ENCODE measurements around the gene CXCR3.
"Not testable (repeated sequence)": the region's sequence is repeated elsewhere in the genome, so short reads cannot be mapped to it uniquely, and the experiment has no call there.

Gene CXCR3

GRCh38 chrX:71618303-71618721, at the start of gene CXCR3:
TSS of gene CXCR3 (minus strand) at chrX:71618511. CDS start at chrX:71618449, 62 bp downstream.
- peak; percentile 48 for DNase-seq (ENCODE audit: low read depth, low spot score)

- DNase-seq (ENCODE audit: low read depth, low spot score): no peak
Observed at GRCh38 chrX:71667328-71668247, 49.3 kb upstream of the CXCR3 start, which contains the start of gene LOC101059915. TSS of gene LOC101059915 (plus strand) at chrX:71667546.

GRCh38 chrX:71666240-71667223, 48.2 kb upstream of the CXCR3 start:
- DNase-seq (ENCODE audit: low read depth, low spot score): no peak

- no peak for DNase-seq (ENCODE audit: low read depth, low spot score)
Observed at GRCh38 chrX:71665747-71666146, 47.4 kb upstream of the CXCR3 start.

- DNase-seq (ENCODE audit: low read depth, low spot score): no peak
Observed at GRCh38 chrX:71664889-71665491, 46.7 kb upstream of the CXCR3 start.

- not testable (repeated sequence) for DNase-seq (ENCODE audit: low read depth, low spot score)
Observed at GRCh38 chrX:71664202-71664601, 45.9 kb upstream of the CXCR3 start.

- peak; percentile 24 for DNase-seq (ENCODE audit: low read depth, low spot score)
Observed at GRCh38 chrX:71663238-71663637, 44.9 kb upstream of the CXCR3 start.

GRCh38 chrX:71662654-71663053, 44.3 kb upstream of the CXCR3 start:
- not testable (repeated sequence) for DNase-seq (ENCODE audit: low read depth, low spot score)

GRCh38 chrX:71661919-71662318, 43.6 kb upstream of the CXCR3 start:
- DNase-seq (ENCODE audit: low read depth, low spot score): no peak

GRCh38 chrX:71660562-71661416, 42.5 kb upstream of the CXCR3 start:
- DNase-seq (ENCODE audit: low read depth, low spot score): no peak

- DNase-seq (ENCODE audit: low read depth, low spot score): no peak
Observed at GRCh38 chrX:71659959-71660358, 41.6 kb upstream of the CXCR3 start.

- no peak for DNase-seq (ENCODE audit: low read depth, low spot score)
Observed at GRCh38 chrX:71659342-71659741, 41.0 kb upstream of the CXCR3 start.

GRCh38 chrX:71657267-71657666, 39.0 kb upstream of the CXCR3 start:
- no peak for DNase-seq (ENCODE audit: low read depth, low spot score)

- DNase-seq (ENCODE audit: low read depth, low spot score): no peak
Observed at GRCh38 chrX:71653344-71653743, 35.0 kb upstream of the CXCR3 start.

- peak; percentile 8 for DNase-seq (ENCODE audit: low read depth, low spot score)
Observed at GRCh38 chrX:71652405-71652804, 34.1 kb upstream of the CXCR3 start.

- DNase-seq (ENCODE audit: low read depth, low spot score): no peak
Observed at GRCh38 chrX:71650333-71650969, 32.1 kb upstream of the CXCR3 start.

GRCh38 chrX:71644406-71644805, 26.1 kb upstream of the CXCR3 start:
- DNase-seq (ENCODE audit: low read depth, low spot score): not testable (repeated sequence)

- DNase-seq (ENCODE audit: low read depth, low spot score): no peak
Observed at GRCh38 chrX:71640002-71640401, 21.7 kb upstream of the CXCR3 start.

GRCh38 chrX:71638409-71638808, 20.1 kb upstream of the CXCR3 start:
- no peak for DNase-seq (ENCODE audit: low read depth, low spot score)

- DNase-seq (ENCODE audit: low read depth, low spot score): no peak
Observed at GRCh38 chrX:71637848-71638247, 19.5 kb upstream of the CXCR3 start.

All from activated naive CD8-positive, alpha-beta T cell treated with anti-CD3 and anti-CD28 coated beads, Interleukin-2, amount 50 U/mL, for 16 hours (primary cell).